Epithelial cell of proximal tubule (primary cell): Measurements from ENCODE around the gene KRTAP19-7. TPM values are rescaled to one million over a fixed set of nuclear protein-coding genes. Genes with fewer than 3 reads are reported as not detected.

ENCODE experiments used
- DNase-seq: peaks from one replicate; pipeline ENCODE4 v3.0.0-alpha.2; 2011; ENCODE audit warnings: low read depth
- H3K4me3 ChIP-seq: 2 replicates; pipeline ENCODE4 v1.5.1; 2011; ENCODE audit warnings: low read depth, mild to moderate bottlenecking, low read length
- total RNA-seq: library from RNA; depleted of rRNA; stranded (reverse); fragments of >200 nt; gene quantifications from 2 replicates; pipeline ENCODE4 v1.2.3, GENCODE V29; 2015
- TF ChIP-seq, protein P1 (sequence below): conservative IDR thresholded peaks from 2 replicates; pipeline ENCODE4 v1.5.1; 2012; ENCODE audit warnings: low read depth, mild to moderate bottlenecking, low read length

KRTAP19-7 gene
- total RNA-seq = not detected in 2 replicates

- no peak within 1 kb of the TSS for H3K4me3 ChIP-seq
- TF ChIP-seq, protein P1, sequence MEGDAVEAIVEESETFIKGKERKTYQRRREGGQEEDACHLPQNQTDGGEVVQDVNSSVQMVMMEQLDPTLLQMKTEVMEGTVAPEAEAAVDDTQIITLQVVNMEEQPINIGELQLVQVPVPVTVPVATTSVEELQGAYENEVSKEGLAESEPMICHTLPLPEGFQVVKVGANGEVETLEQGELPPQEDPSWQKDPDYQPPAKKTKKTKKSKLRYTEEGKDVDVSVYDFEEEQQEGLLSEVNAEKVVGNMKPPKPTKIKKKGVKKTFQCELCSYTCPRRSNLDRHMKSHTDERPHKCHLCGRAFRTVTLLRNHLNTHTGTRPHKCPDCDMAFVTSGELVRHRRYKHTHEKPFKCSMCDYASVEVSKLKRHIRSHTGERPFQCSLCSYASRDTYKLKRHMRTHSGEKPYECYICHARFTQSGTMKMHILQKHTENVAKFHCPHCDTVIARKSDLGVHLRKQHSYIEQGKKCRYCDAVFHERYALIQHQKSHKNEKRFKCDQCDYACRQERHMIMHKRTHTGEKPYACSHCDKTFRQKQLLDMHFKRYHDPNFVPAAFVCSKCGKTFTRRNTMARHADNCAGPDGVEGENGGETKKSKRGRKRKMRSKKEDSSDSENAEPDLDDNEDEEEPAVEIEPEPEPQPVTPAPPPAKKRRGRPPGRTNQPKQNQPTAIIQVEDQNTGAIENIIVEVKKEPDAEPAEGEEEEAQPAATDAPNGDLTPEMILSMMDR = no peak
- DNase-seq = no peak
Measured at GRCh38 chr21:30561264-30561895, at the start of gene KRTAP19-7. TSS of gene KRTAP19-7 (minus strand) at chr21:30561314. CDS start at chr21:30561289, 25 bp downstream.

- DNase-seq = no peak
- H3K4me3 ChIP-seq = no peak overlapping the region
- TF ChIP-seq, protein P1 = no peak
Measured at GRCh38 chr21:30605968-30606367, 44.9 kb upstream of the KRTAP19-7 start.

GRCh38 chr21:30600787-30601186 is 39.7 kb upstream of the KRTAP19-7 start, which contains the start of gene KRTAP22-1:
TSS of gene KRTAP22-1 (plus strand) at chr21:30601087.
- H3K4me3 ChIP-seq = no peak within 1 kb of the TSS
- TF ChIP-seq, protein P1 = no peak
- no peak for DNase-seq

DNA sequence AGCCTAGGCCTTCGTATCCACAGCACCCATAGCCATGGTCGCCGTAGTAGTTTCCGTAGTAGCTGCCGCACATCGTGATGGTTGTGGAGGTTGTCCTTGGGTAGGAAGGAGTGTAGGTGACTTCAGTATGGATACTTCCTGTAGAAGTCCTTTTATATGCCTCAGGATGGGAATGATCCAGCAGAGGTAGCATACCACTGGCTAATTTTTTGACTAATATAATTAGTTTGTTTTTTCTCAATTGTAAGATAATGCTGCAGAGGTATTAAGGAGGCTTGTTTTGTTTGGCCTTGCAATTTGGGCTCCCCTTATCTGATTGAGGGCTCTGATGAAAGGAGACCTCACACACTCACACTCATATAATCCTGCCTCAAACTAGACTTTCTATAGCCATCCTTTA is 37.7 kb upstream of the KRTAP19-7 start, which contains the start of gene KRTAP6-2:
Gene KRTAP6-2 (minus strand): TSS at position 101 of the 400 bp plus-strand sequence. CDS start 28 bp downstream, at position 73.
- no peak within 1 kb of the TSS for H3K4me3 ChIP-seq
- TF ChIP-seq, protein P1 = no peak
- DNase-seq = no peak

GRCh38 chr21:30592140-30592539 is 31.0 kb upstream of the KRTAP19-7 start, which contains the start of gene KRTAP6-3:
TSS of gene KRTAP6-3 (plus strand) at chr21:30592440. CDS start at chr21:30592446, 6 bp downstream.
- no peak for DNase-seq
- TF ChIP-seq, protein P1 = no peak
- H3K4me3 ChIP-seq = no peak within 1 kb of the TSS

DNA sequence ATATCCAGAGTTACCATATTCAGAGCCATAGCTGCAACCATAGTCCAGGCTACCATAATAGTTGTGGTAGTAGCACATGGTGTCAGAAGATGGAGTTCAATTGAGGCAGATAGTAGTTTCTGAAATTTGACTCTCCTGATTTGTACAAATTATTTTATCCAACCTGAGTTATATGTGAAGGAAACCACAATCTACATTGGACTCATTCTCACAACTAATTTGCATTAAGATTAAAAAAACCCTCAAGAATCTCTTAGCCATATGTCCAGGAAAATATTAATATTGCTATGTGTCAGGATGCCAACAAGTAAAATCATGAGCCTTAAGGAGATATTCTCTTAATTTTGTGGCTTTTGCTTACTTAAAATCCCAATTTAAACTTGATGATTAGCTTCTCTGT is 29.2 kb upstream of the KRTAP19-7 start, which contains the start of gene KRTAP22-2:
Gene KRTAP22-2 (minus strand): TSS at position 101 of the 400 bp plus-strand sequence.
- no peak for DNase-seq
- H3K4me3 ChIP-seq = no peak within 1 kb of the TSS
- TF ChIP-seq, protein P1 = no peak

DNA sequence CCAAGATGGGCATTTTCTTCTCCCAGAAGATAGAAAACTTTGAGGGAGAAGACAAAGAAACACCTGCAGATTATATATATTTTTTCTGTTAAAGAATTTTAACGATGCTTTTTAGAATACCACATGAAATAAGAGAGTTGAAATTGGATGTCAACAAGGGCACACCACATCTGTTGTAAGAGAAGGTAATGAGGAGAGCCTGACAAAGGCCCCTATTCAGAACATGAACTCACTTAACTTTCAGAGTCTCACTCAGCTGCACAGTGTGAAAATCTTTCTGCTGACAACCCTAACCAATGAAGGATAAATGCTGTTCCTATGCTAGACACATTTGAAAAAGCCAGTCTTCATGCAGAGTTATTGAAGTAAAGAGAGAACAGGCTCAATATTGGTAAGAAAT is 21.8 kb upstream of the KRTAP19-7 start:
- DNase-seq = no peak
- TF ChIP-seq, protein P1 = no peak
- no peak overlapping the region for H3K4me3 ChIP-seq
